GM08714 (cell line): Measurements from ENCODE around the gene CD93.

Experiments
- H3K4me3 ChIP-seq: fragments of 200-500 bp; sonication (Bioruptor generic); 2 replicates; pipeline ENCODE4 v1.5.1; 2014; ENCODE audit warnings: mild to moderate bottlenecking, low read length, inconsistent platforms
- ZNF274 ChIP-seq: IDR thresholded peaks from 2 replicates; pipeline ENCODE4 v1.6.1; 2012; ENCODE audit warnings: mild to moderate bottlenecking, low read depth, low read length

Gene CD93

DNA sequence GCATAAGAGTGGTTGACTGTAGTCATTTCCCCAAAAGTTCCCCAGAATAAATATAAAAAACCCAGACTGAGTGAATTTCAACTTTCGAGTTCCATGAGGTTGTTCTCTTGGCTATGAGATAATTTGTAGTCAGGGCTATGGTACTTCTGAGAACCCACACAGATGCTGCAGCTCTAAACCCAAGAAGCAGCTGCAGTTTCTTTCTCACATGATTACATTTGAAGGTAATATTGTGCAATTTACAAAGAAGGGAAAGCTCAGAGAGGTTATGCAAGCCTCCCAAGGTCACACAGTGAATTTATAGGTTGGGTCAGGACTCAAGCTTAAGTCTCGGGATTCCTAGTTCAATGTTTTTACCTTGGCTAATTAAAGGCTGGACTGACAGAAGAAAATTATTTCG lies 29.7 kb upstream of the CD93 start:
- H3K4me3 ChIP-seq: no peak overlapping the region
- TF ChIP-seq ZNF274: no peak

DNA sequence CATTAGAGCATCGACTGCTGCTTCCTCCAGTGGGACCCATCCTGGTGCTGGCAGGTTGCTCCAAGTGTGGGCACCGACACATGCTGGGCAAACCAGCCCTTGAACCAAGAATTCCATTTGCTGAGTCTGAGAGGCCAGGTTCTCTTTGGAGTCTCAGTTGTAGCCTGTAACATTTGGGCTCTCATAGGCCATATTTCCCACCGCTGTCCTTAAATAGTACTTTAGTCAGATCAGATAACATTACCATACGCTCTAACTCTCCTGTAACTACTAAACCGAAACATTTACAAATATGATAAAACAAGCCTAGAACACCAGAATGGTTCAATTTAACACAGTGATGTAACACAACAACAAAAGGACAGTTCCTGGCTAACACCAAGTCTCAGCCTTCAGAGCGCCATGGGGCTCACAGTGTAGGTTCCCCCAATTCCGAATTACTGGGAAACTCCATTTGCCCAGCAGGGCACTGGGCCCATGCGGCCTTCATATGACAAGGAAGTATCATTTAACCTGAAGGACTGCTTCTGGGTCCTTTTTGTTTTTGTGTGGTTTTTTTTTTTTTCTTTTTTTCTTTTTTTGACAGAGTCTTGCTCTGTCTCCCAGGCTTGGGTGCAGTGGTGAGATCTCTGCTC lies 28.4 kb upstream of the CD93 start:
- H3K4me3 ChIP-seq: no peak overlapping the region

DNA sequence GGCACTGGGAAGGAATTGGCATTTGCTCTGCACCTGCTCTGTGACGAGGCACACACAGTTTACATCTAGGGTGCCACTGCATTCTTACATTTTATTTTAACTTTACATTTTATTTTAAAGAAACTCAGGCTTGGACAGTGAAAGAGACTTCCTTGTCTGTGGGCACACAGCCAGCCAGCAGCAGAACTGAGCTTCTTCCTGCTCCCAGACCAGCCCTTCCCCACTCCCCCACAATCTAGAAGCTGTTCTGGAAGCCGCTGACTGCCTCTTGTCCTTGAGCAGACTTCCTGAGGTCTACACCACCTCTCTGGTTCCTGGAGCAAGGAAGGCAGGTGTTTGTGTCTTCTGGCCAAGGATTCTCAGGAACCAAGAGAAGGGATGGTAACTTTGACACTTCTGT lies 27.9 kb upstream of the CD93 start:
- no peak overlapping the region for H3K4me3 ChIP-seq

More for the DNA sequence above, 28.4 kb upstream of the CD93 start:
- no peak for TF ChIP-seq ZNF274

DNA sequence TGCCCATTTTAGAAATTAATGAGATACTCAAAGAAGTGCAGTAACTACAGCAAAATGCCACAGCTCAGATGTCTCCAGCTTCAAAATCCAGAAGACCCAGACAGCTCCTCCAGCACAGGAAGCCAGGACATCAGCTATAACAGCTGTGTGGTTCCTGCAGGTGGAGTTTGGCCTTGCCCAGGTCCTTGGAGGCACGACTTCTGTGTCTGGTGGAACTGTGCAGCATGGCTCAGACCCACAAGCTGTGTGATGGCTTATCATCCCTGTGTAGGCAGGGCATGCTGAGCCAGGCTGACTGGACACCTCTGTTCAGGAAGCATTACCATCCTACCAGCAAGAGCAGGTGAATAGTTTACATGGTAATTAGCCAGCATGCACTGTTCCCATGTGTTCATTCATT lies 26.5 kb upstream of the CD93 start:
- H3K4me3 ChIP-seq: no peak overlapping the region
- no peak for TF ChIP-seq ZNF274

More for the DNA sequence above, 27.9 kb upstream of the CD93 start:
- no peak for TF ChIP-seq ZNF274

DNA sequence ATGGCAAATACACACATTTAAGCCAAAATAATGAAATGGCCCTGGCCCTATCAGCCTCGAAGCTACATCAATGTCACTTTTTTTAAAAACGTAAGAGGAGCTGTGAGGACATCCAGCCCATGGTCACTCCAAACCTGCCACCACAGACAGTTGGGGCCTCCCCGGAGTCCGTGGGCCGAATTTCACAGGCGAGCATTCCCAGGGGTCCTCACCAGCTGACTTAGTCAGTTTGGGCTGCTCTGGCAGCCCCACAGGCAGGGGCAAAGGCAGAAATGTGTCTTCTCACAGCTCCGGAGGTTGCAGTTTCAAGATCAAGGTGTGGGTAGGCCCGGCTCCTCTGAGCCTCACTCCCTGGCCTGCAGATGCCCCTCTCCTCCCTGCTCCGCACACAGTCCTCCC lies 25.8 kb upstream of the CD93 start:
- H3K4me3 ChIP-seq: no peak overlapping the region
- no peak for TF ChIP-seq ZNF274

DNA sequence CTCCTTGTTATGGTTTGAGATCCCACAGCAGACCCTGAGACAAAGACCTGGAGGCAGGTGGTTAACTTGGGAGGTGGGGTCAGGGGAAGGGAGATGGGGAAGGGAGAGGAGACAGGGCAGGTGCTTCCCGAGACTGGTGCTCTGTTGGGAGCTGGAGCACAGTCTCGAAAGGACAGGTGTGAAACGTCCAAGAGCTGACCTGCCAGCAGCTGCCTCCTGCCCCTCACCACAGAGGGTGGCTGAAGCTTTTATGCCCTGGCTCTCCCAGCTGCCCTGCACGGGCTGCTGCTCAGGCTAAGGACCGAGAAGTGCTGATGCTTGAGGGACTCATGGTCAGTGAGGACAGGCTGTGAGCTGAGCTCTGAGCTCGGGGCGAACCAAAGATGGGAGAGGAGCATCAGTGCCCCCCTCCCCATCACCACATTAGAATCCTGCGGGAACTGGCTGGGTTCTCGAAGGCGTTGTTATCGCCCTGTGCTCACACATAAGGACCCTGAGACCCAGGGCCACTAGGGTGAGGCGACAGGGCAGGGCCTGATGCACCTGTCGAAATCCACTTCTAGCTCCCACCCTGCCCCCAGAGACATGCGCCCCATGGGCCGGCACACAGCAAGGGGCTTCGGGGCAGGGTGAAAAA lies 25.3 kb upstream of the CD93 start:
- TF ChIP-seq ZNF274: no peak
- H3K4me3 ChIP-seq: no peak overlapping the region

DNA sequence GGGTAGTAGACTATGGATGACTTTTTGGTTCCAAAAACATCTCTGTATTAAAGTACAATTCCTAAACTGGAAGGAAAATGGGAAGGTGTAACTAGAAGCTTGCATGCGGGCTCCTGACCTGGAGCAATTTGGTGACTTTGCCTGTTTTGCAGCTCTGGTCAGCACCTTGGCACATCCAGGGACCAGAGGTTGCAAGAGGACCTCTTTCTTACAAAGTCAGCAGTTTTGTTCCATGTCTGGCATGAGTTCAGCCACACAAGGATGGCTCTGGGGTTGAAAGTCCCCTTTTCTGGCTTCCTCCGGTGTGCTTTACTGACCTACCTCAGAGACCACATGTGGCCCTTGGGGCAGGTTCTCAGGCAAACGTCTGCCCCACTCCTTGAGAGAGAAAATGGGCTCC lies 22.7 kb upstream of the CD93 start:
- TF ChIP-seq ZNF274: no peak
- H3K4me3 ChIP-seq: no peak overlapping the region

DNA sequence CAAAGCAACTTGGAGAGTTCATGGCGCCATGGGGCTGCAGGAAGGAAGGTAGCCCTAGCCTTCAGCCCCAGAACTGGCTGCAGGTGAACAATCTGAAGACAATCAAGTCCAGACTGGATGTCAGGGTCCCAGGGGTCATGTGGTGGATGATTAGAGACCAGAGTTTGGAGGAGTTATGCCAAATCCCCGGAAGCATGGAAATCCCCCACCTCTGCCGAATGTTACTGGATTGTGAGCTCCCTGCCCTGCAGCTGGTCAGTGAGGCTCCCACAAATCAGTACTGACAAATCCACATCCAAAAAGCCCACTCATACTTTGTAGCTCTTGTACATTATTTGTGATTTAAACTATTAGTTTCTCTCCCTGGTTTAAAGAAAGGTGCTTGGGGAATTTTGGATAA lies 21.3 kb upstream of the CD93 start:
- H3K4me3 ChIP-seq: no peak overlapping the region
- no peak for TF ChIP-seq ZNF274

DNA sequence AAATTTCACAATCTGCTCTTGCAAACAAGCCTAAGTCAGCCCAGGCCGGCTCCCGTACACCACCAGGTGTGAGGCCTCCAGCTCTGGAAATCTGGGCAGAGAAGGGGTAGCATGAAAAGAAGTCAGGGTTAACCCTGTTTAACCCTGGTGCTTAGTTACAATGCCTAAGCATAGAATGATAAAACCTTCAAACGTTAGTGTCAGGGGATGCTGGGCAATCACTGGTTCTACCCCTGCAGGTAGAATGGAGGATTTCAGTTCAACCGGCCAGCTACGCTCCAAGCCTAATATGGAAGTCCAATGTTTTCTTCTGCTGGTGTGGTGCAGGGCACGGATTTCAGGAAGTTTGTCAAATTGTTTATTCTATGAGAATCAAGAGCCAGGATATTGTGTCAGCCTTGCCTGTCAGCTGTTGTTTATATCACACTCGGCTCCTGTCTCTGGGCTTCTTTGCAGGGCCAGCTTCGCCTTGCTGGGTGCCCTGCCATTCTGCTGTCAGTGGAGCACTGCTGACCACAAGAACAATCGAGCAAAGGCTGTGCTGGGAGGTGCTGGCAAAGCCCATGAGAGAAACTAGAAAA lies 20.2 kb upstream of the CD93 start:
- no peak for TF ChIP-seq ZNF274
- no peak overlapping the region for H3K4me3 ChIP-seq

DNA sequence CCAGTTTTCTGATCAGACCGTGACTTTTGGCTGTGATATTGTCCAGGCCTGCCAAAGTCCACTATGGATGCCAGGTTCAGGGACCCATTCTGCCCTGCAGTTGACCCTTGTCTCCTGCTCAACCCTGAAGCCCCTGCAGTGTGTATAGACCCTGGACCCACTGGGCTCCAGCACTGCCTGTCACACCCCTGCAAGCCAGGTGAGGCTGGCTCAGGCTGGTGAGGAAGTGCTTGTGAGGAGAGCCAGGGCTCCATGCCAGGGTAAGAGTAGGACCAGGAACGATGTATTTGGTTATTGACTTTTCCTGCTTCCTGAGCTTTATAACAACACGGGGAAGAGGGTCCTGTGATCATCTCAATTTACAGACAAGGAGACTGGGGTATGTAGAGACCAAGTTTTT lies 19.1 kb upstream of the CD93 start:
- TF ChIP-seq ZNF274: no peak
- H3K4me3 ChIP-seq: no peak overlapping the region

DNA sequence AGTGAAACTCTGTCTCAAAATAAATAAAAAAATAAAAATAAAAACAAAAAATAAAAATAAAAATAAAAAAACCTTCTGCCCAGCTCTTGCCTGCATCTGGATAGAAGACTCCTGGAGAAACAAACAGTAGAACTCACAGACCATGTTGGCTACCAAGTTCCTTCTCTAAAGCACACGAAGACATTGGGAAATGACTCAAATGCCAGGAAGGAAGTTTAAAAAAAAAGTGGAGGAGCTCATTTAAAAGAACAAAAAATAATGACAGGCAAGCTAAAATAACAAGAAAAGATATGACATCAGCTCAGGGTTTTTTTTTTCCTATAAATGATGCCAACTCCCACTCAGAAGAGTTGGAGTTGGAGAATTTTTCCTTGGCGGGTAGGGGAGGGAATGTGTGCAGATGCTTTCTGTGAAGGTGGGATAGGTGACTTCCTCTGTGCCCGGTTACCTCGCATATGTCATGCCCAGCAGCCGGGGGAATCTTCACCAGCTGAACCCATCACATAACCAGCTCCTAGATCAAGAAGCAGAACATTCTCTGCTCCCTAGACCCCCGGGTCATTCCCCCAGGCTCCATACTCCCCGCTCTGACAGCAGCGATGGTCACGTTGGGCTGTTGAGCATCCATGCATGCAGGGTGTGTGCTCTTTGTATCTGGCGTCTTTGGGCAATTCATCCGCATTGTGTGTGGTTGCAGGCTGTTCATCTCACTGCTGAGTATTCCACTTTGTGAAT lies 17.3 kb upstream of the CD93 start:
- no peak for TF ChIP-seq ZNF274
- H3K4me3 ChIP-seq: no peak overlapping the region

DNA sequence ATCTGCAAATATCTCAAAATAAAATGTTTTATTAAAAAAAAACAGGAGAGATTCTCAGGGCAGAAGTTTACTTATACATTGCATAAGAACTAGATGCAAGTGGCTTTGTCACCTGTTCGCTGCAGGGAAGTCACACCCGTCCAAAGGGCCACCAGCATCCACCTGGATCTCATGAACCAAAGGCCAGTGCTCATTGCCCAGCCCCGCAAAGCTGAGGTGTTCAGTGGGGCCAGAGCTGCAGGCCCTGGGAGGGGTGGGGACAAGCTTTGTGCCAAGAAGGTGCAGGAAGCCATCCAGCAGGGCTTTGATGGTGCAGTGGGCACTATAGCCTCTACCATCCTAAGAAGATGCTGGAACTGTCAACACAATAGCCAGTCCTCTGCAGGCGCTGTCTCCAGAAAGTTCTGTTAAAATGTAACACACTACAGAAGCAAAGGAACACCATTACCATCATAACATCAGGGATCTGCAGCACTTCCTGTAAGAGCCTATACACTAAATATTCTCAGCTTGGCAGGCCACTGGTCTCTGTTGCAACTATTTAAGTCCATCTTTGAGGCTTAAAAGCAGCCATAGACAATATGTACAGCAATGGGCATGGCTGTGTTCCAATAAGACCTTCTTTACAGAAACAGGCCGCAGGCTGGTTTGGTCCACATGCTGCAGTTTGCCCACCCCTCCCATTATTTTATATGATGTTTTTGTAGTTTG lies 15.7 kb upstream of the CD93 start:
- TF ChIP-seq ZNF274: no peak
- H3K4me3 ChIP-seq: no peak overlapping the region

DNA sequence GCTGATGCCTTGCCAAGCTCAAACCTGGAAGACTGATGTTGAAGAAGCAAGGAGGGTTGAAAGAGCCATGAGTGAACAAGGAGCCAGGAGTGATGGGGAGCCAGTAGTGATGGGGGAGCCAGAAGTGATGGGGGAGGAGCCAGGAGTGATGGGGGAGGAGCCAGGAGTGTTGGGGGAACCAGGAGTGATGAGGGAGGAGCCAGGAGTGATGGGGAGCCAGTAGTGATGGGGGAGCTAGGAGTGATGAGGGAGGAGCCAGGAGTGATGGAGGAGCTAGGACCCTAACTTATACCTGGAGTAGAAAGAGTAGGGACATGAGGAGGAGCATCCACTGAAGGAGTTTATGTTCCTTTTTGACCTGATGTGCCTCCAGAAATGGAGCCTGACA lies 14.6 kb upstream of the CD93 start:
- no peak overlapping the region for H3K4me3 ChIP-seq
- no peak for TF ChIP-seq ZNF274
